Germinal center (tissue), 1 donor: ENCODE measurements around the gene TSPAN16.
A peak's percentile ranks its signal among the peaks of the same experiment; 100 is the strongest.
"Not testable (repeated sequence)": the region's sequence is repeated elsewhere in the genome, so short reads cannot be mapped to it uniquely, and the experiment has no call there.

ENCODE experiments used
- DNase-seq: peaks from one replicate; pipeline ENCODE4 v3.0.0; 2012; ENCODE audit warnings: mixed read lengths, low spot score

The TSPAN16 gene

DNA sequence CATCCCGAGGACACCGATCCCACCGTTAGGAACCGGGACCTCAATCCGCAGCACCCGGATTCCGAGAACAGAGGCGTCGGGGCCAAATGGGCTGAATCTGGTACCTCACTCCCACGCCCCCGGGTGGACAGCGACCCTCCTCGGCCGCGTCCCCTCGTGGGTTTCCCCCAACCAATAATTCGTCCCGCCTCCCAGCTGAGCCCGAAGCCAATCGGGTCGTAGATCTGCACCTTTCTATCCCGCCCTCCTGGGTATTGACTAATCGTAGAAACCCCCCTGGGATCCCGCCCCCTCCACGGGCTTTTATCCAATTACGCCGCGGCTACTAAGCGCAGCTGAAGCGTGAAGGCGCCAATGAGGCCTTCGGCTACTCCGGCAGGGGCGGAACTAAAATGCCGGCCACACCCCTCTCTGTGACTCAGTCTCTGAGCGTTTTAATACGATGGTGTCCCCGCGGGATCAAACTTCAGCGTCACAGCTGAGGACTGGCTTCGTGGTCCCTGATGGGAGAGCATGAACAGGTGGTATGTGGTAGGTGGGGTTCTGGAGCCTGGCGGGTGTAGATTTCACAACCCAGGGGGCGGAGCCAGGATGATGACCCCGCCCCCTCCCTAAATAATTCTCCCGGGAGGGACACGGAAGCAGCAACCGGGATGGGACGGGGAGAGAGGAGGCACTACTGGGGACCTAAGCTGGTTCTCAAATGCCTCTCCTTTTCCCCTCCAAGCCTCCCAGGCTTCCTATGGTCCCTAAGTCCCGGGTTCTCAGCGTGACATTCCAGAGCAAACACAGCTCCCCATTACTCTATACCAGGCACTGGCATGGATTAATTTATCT, 50.4 kb downstream of the TSPAN16 start, which contains the start of the genes CCDC159 and TMEM205:
Gene CCDC159, plus strand, starts transcription at position 416 of the 837 bp plus-strand sequence. Its CDS starts 88 bp downstream, at position 504.
Gene TMEM205, minus strand, starts transcription at position 165 of the 837 bp plus-strand sequence. CDS start 649 bp downstream, outside the sequence.
- peak; percentile 98 for DNase-seq

DNA sequence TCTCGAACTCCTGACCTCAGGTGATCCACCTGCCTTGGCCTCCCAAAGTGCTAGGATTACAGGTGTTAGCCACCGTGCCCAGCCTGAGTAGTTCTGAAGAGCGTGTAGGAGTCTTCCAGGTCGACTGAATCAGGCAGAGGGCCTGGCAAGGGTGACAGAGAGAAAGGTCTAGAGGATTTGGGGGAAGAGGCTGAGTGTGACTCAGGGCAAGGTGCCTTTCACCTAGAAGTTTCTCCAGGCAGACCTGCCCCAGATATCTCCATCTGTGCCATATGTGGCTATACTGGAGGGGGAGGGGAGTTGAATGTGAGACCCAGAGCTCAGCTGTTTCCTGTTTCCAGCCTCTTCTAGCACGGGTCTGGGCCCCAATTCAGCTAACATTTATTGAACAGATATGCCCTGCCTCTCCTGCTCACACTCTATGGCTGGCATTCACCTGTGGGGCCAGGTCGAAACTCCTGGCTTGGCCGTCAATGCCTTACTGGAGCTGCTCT, 51.6 kb downstream of the TSPAN16 start:
- no peak for DNase-seq

DNA sequence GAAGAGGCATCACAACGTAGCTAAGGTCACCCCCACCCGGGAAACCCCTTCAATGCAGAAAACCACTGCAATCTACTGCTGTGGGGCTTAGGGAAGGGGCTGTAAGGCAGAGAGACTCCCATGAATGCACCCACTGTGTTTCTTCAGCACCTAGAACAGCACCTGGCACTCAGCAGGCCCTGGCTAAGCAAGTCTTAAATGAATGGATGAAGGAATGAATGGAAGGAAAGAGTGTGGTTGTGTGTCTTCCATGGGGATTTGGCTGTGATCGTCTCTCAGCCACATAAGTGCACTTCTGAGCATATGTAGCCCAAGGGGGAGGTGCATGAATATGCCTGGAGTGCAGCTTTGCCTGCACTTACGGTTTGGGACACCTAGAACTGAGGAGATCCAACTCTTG, 53.2 kb downstream of the TSPAN16 start:
- DNase-seq = no peak

DNA sequence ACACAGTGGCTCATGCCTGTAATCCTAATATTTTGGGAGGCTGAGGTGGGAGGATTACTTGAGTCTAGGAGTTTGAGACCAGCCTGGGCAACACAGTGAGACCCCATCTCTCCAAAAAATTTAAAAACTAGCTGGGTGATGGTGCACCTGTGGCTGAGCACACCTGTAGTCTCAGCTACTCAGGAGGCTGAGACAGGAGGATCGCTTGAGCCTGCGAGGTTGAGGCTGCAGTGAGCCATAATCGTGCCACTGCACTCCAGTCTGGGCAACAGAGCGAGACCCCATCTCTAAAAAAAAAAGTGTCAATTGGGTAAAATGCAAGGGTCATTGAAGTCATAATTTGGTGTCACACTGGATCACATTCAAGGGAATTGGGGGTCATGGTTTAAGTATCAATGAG, 58.1 kb downstream of the TSPAN16 start:
- not testable (repeated sequence) for DNase-seq

DNA sequence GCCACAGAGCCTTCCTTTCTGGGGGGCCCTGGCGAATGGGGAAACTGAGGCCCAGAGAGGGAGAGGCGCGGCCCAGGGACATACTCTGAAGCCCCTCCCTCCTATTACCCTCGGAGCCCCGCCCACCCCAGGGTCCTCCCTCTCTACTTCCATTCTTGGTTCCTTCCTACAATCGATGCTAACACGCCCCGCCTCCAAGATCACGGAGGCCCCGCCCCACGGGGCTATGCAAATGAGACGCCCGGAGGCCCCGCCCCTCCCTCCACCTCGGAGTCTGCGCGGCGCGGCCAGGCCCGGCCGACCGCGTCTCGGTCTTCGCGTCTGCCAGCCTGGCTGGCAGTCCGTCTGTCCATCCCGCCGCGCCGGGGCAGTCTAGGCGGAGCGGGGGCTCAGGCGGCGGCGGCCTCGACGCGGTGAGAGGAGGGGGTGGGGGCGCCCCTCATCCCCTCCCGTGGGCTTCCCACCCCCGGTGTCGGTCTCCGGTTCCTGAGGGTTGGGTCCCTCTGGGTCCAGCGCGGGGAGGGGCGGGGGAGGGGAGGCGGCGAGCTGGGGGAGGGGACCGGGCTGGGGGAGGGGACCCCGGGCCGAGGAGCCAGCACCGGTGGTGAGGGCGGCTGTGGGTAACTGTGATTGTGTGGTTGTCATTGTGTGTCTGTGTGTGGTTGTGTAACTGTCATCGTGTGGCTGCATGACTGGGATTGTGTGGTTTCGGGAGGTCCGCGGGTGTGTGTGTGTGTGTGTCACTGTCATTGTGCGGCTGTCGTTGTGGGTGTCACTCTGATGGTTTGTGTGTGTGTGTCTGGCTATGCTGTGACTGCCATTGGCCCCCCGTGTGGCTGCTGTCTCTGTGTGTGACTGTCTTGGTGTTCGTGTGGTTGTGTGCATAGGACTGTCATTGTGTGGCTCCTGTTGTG, 59.5 kb downstream of the TSPAN16 start, which contains the start of gene PLPPR2:
Gene PLPPR2, plus strand, starts transcription at position 273 of the 914 bp plus-strand sequence. CDS start 2,242 bp downstream, outside the sequence.
- peak; percentile 87 for DNase-seq

DNA sequence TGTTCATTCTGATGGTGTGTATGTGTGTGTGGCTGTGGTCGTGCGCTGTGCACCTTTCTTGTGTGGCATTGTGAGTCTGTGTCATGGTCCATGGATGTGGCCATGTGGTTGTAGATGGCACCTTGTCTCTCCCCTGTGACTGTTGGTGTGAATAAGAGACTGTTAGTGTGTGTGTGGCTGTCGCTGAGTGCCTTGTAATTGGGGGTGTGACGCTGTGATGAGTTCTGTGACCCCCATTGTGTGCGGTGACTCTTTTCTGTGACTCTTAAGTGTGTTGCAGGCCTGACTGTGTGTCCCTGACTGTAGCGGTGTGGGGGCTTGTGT, 60.1 kb downstream of the TSPAN16 start:
- DNase-seq = no peak

DNA sequence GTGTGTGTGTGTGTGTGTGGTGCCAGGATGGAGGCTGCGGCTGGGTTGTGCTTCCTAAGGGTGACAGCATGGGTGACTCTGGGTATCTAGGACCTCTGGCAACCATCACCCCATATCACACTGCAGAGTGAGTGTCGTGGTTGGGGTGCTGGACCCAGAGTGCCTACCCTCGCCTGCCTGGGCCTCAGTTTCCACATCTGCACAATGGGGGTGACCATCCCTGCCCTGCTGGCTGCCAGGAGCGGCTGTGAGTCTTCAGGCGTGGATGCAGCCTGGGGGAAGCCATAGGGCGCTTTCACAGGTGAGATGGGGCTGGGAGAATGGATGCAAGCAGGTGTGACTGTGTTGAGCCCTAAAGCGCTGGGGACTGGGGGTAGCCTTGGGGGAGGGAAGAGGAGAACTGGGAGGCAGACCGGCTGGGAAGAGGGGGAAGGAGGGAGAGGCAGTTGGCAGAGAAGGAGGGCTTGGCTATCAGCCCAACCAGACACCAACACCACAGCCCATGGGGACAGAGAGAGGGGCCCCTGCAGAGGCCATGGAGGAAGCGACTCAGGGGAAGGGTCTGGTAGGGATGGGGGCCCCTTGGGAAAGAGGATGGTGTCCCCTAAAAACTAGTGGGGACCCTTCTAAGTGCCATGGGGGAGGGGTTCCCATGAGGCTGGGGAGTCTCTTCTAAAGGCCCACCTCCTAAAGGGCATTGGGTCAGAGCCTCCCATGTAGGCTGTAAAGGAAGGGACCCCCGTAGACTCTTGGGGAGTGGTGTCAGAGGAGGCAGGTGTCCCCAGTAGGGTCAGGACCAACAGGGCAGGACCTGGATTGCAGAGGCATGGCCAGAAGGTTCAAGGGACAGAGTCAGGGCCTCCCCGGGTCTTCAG, 61.0 kb downstream of the TSPAN16 start:
- no peak for DNase-seq

DNA sequence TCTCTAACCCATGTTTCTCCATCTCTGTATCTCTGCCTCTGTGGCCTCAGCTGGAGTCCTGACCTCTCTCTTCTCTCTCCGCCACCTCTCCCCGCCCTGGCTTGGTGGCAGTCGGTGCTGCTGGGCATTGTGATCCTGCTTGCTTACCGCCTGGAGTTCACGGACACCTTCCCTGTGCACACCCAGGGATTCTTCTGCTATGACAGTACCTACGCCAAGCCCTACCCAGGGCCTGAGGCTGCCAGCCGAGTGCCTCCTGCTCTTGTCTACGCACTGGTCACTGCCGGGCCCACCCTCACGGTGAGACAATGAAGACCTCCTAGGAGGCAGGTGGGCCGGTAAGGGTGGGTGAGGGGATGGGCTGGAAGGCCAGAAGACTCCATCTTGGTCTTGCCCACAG, 63.5 kb downstream of the TSPAN16 start:
- no peak for DNase-seq

DNA sequence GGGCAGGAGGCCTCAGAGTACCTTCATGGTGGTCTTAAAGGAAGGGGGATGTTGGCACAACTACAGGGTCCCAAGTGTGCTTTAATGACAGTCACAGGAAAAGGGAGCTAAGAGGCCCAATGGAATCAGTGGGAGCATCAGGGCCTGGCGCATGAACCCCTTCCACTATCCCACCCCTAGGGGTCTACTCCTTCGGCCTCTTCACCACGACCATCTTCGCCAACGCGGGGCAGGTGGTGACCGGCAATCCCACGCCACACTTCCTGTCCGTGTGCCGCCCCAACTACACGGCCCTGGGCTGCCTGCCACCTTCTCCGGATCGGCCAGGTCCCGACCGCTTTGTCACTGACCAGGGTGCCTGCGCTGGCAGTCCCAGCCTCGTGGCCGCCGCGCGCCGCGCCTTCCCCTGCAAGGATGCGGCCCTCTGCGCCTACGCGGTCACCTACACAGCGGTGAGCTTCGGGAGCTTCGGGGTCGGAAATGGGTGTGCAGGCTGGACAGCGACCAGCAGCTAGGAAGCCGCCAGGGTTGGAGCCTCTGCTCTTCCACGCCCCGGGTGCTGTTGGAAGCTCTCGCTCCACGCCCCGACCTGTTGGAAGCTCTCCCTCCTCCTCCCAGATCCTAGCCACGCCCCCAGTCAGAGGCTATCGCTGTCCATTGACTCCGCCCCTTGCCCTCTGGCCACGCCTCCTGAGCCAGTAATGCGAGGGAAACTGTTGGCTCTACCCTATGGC, 65.2 kb downstream of the TSPAN16 start:
- DNase-seq = no peak

DNA sequence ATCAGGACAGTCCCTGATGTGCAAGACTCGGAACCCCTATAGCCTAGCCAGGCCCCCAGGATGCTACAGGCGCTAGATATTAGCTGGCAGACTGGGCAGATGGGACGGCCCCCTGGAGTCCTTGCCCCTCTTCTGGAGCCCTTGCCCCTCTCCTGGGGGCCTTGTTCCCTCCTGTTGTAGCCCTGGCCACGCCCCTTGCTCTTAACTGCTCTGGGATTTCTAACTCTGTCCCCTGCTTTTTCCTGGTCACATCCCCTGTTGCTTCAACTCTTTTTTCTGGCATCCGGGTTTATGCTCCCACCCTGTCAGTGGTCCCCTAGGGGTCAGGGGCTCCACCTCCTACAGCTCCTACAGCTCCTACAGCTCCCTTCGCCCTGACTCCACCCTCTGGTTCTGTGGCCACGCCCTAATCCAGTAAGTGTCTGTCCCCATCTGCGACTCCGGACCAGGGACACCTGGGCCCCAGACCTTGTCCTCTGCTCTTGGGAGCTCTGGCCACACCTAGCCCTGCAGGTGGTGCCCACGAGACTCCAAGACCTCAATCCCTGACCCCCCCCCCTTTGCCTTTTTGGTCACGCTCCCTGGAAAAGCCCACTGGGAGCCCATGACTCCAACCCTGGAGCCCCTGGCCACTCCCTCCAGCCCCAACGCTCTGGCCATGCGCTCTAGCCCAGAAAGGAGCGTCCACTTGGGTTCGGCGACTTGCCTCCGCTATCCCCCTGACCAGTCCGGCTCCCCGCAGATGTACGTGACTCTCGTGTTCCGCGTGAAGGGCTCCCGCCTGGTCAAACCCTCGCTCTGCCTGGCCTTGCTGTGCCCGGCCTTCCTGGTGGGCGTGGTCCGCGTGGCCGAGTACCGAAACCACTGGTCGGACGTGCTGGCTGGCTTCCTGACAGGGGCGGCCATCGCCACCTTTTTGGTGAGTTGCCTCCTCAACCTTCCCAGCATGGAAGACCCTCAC, 66.1 kb downstream of the TSPAN16 start:
- DNase-seq = no peak

DNA sequence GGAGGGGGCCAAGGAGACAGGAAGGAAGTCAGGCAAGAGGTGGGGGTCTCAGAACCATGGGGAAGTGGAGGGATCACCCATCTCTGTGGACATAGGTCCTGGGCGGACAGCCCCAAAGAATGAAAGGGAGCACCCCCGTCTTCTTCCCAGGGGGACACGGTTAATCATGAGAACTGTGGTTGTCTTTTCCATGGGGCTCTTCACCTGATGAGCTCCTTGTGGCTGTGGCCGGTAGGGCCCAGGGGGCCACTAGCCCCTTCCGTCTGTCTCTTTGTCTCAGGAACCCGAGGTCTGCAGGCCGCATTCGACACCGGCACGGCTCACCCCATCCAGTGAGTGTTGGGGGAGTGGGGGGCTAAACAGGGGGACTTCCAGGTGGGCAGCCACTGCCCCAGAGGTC, 67.9 kb downstream of the TSPAN16 start:
- no peak for DNase-seq

DNA sequence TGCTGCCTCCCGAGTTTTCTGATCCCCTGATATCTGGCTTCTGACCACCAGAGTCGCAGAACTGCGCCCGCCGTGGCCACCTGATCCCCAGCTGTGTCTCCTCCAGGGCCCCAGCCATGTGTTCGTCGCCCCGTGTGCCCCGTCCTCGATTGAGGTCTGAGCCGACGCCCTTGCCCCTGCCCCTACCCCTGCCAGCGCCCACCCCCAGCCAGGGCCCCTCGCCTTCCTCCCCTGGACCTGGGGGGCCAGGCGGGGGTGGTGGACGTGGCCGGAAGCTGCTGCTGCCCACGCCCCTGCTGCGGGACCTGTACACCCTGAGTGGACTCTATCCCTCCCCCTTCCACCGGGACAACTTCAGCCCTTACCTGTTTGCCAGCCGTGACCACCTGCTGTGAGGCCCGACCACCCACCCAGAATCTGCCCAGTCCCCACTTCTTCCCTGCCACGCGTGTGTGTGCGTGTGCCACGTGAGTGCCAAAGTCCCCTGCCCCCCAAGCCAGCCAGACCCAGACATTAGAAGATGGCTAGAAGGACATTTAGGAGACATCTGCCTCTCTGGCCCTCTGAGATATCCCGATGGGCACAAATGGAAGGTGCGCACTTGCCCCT, 68.4 kb downstream of the TSPAN16 start:
- no peak for DNase-seq

DNA sequence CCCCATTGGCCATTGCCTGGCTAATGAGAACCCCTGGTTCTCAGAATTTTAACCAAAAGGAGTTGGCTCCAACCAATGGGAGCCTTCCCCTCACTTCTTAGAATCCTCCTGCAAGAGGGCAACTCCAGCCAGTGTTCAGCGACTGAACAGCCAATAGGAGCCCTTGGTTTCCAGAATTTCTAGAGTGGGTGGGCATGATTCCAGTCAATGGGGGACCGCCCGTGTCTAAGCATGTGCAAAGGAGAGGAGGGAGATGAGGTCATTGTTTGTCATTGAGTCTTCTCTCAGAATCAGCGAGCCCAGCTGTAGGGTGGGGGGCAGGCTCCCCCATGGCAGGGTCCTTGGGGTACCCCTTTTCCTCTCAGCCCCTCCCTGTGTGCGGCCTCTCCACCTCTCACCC, 69.0 kb downstream of the TSPAN16 start:
- DNase-seq = no peak
